GM12873 (cell line): ENCODE data around the gene WDR62.

Experiments used
- TF ChIP-seq, protein P1 (sequence below): IDR thresholded peaks from 2 replicates; pipeline ENCODE4 v1.5.1; 2012; ENCODE audit warnings: low read depth, mild to moderate bottlenecking, moderate library complexity, low read length, control low read depth; ENCODE audit not compliant: insufficient read depth; ENCODE audit errors: missing control alignments

WDR62 gene

DNA sequence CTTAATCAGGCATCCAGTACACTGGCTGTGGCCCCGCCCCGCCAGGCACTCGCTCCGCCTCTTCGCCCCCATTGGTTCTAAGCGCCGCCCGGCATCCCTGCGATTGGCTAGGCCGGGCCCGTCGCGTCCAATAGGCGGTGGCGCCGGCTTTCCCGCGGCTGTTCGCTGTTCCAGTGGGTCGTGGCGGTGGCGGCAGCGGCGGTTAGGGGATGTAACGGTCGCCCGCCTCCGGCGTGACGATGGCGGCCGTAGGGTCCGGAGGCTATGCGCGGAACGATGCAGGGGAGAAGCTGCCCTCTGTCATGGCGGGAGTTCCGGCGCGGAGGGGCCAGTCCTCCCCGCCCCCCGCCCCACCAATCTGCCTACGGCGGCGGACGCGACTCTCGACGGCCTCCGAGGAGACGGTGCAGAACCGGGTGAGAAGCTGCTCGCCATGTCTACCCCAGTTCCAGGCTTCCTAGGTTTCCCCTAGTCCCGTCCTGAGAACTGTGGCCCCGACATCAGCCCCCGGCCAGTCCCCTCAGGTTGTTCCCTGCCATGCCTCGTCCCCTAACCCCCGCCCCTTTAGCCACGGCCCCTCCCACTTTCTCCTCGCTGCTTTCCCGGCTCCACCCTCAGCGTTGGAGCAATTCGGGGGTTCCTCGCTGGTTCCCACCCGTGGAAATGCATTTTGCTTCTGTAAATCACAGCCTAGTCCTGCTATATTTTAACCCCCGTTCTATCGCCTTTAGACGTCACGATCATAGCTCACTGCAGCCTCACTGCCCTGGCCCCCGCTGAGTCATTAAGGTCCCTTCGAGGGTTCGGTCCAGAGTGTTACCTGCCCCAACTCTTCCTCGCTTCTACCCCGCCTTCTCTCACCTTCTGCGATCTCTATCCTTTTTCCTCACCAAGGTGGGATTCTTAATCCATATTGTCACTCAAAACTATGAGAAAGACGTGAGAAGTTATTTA, at the start of gene WDR62:
WDR62 (plus strand) TSS at position 165 of the 954 bp plus-strand sequence; CDS start at position 240, 75 bp downstream.
- TF ChIP-seq, protein P1, sequence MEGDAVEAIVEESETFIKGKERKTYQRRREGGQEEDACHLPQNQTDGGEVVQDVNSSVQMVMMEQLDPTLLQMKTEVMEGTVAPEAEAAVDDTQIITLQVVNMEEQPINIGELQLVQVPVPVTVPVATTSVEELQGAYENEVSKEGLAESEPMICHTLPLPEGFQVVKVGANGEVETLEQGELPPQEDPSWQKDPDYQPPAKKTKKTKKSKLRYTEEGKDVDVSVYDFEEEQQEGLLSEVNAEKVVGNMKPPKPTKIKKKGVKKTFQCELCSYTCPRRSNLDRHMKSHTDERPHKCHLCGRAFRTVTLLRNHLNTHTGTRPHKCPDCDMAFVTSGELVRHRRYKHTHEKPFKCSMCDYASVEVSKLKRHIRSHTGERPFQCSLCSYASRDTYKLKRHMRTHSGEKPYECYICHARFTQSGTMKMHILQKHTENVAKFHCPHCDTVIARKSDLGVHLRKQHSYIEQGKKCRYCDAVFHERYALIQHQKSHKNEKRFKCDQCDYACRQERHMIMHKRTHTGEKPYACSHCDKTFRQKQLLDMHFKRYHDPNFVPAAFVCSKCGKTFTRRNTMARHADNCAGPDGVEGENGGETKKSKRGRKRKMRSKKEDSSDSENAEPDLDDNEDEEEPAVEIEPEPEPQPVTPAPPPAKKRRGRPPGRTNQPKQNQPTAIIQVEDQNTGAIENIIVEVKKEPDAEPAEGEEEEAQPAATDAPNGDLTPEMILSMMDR: no peak

DNA sequence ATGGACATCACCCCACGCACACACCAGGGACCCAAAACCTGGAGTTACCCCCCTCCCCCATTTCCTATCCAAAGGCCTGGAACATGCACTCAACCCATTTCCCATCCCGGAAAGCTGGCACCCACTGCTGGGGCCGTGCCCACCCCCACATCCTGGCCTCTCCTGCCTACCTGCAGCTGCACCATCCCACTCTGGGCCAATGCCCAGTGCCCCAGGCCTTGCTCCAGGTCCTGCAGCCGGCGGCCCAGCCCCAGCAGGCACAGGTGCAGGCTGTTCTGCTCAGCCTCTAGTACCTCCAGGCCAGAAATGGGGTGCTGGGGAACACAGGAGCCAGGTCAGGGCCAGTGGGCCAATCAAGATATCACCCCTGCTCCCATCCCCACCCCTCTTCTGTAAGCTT, 47.7 kb upstream of the WDR62 start:
- TF ChIP-seq, protein P1: no peak

DNA sequence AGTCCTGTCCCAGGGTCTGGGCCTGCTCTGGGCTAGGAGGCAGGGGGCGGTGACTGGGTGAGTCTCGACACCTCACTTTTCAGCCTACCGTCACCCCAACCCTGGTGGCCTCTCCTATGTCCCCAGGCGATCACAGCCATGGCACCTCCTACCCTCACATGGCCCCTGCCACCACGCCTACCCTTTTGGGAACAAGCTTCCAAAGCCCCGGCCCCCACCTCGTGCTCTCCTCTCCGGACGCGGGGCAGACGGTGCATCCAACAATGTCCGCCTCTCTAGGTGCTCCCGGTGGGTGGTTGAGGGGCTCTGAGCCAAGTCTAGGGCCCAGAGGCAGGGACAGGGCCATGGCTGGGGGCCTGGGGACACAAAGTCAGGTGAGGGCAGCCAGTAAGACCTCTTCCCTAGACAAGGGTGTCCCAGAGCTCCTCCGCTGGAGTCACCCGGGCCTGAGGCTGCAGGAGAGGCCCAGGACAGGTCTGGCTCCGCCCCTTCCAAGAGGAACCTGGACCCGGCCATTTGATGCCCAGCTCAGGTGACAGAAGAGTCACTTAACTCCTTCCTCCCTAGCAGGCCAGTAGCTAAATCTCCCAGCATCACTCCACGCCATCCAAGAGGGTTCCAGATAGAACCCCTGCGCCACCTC, 46.2 kb upstream of the WDR62 start, which contains the start of gene SYNE4:
SYNE4 (minus strand) TSS at position 478 of the 643 bp plus-strand sequence; CDS start at position 346, 132 bp downstream.
- TF ChIP-seq, protein P1: no peak

DNA sequence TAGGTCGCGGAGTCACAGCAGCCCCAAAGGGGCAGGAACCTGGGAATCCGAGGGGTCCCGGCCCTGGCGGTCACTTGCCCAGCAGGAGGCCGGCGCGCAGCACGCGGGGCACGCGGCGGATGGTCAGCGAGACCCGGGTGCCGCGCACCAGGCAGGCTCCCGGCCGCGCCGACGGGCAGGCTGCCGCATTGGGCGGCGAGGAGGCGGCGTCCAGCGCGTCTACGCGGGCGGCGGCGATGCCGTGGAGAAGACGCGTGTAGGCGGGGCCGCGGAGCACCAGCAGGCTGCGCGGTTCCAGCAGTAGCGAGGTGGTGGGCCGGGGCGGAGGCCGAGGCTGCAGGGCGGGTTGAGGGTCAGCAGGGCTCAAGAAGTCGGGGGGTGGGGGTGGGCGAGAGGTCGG, 45.5 kb upstream of the WDR62 start:
- TF ChIP-seq, protein P1: no peak

DNA sequence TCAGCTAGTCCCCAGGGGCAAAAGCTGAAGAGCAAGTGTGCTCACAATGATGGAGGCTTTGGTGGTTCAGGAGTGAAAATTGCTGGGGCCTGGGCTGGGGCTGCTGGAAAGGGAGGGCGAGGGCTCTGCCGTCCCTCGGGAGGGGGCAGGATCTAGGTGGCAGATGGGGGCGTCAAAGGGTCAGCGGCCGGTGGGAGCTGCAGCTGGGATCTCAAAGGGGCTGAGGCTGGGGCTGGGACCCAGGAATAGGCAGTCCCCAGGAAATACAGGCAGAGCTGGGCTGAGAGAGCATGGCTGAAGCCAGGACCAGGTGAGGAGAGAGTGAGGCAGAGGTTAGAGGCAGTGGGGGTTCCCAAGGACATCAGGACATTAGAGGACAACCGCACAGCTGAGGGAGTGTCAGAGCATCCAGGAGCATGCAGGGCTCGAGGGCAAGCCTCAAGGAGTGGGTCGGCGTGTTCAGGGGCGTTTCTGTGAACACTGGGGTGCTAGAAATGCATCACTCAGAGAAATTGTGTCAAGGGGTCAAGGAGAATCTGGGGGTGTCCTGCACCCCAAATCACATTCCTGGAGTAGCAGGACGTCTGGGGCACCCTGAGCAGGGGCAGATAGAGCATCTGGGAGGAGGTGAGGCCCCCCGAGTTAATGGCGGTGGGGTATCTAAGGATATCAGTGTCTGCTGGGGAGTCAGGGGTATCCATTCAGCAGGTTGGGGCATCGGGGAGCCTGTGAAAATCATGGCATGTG, 44.9 kb upstream of the WDR62 start:
- TF ChIP-seq, protein P1: no peak

DNA sequence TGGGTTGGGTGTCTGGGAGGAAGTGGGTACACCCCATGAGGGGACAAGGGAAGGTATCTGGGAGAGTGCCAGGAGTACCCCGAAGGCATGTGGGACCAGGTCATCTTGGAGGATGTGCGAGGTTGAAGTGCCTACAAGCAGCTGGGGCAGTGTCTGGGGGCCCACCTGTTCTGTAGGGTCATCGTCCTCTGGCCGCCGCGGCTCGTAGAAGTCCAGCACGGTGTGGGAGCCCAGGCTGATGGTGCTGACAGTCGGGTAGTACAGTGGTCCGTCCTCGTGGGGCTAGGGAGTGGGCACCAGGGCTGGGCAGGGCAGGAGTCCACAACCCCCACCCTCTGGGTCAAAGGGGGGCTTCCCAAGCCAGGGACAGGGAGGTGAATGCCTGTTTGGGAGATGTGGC, 44.3 kb upstream of the WDR62 start:
- TF ChIP-seq, protein P1: no peak
